GM11168 (cell line): ENCODE results near the gene SLC34A1.

Source experiments
- in situ Hi-C: fragments of 300-500 bp; cut with MboI; formaldehyde crosslinking; loops from one replicate; pipeline ENCODE4 v1.12.0; 2022; ENCODE audit warnings: low sequenced_read_pairs; ENCODE audit not compliant: unreplicated experiment

Gene SLC34A1

GRCh38 chr5:177378884-177379883, 5.0 kb upstream of the SLC34A1 start:
- in situ Hi-C loops, result no loop called here

DNA sequence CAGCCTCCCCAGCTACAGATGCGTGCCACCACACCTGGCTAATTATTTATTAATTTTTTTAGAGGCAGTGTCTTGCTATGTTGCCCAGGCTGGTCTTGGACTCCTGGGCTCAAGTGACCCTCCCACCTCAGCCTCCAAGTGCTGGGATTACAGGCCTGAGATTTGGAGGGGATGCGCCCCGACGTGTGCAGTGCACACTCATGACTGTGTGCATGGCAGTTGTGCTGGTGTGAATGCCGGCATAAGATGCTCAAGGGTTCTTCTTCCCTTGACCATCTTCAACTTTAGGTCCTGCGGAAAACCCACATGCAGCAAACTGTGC, 3.5 kb upstream of the SLC34A1 start:
- in situ Hi-C loops, result loop anchor here (5.0 kb wide), 1 partner anchor 63 kb away; no protein-coding TSS in a partner anchor

- in situ Hi-C loops, result loop anchor here (5.0 kb wide), 1 partner anchor 65 kb away; no protein-coding TSS in a partner anchor
Observed at GRCh38 chr5:177382423-177383029, 1.7 kb upstream of the SLC34A1 start.

- in situ Hi-C loops, result loop anchor here (5.0 kb wide), 1 partner anchor 66 kb away; no protein-coding TSS in a partner anchor
Observed at GRCh38 chr5:177383181-177383580, 1.1 kb upstream of the SLC34A1 start.

DNA sequence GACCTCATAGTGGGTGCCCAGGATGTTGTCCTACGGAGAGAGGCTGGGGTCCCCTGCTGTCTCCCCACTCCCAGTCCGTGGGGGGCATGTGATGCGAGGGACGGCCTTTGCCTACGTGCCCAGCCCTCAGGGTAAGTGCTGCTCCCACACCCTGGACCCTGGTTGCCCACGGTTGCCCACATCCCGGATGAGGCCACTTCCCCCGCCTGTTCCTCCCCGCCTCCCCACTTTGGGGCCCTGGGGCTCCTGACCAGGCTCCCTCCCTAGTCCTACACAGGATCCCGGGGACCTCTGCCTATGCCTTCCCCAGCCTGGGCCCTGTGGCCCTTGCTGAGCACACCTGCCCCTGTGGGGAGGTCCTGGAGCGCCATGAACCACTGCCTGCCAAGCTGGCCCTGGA, 1.5 kb downstream of the SLC34A1 start:
- in situ Hi-C loops, result no loop called here

DNA sequence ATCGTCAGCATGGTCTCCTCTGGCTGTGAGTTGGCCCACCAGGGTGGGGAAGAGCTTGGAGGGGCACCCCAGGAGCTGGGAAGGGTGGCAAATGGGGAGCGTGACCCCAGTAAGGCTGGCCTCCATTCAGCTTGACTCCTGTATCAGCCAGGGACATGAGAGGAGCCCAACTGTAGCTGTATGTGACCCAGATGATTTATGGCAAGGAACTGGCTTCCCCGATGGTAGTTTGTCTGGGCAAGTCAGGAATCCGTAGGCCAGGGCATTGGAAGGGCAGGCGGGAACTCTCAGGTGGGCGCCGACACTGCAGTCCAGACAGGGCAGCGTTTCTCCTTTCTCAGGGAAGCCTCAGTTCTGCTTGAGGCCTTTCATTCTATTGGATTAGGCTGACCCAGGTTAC, 2.3 kb downstream of the SLC34A1 start:
- in situ Hi-C loops, result no loop called here

DNA sequence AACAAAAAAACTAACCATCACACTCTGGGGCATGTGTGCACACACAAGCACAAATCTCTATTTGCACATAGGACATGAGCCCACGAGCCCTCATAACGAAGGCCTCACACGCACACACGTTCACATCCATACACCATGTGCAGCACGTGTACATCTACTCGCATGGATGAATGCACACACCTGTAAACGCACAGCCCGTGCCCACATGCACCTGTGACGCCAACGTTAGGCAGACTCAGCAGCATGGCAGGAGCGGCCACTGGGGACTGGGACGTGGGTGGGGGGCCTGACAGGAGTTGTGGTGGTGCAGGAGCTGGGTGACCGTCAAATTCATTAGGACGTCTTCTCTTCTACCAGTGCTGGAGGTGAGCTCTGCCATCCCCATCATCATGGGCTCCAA, 3.2 kb downstream of the SLC34A1 start:
- in situ Hi-C loops, result no loop called here

DNA sequence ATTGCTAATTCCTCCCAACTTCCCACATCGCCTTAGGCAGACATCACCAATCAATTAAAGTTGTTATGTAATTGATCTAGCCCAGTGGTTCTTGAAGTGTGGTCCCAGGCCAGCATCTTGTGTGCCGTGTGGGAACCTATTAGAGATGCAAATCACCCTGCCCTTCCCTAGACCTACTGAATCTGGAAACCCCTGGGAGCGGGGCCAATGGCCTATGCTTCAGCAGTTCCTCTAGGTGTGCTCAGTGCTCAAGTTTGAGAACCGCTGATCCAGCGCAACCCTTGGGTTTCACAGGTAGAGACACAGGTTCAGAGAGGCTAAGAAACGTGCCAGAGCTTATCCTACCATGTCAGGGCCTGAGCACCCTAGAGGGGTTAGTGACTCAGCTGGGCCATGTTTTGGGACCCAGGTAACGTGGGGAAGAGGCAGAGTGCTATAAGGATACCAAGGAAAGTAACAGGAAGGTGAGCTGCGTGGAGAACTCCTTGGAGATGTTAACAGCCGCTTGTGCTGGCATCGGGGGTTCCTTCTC, 4.4 kb downstream of the SLC34A1 start:
- in situ Hi-C loops, result no loop called here

- in situ Hi-C loops, result no loop called here
Observed at GRCh38 chr5:177389241-177390169, 5.3 kb downstream of the SLC34A1 start.

DNA sequence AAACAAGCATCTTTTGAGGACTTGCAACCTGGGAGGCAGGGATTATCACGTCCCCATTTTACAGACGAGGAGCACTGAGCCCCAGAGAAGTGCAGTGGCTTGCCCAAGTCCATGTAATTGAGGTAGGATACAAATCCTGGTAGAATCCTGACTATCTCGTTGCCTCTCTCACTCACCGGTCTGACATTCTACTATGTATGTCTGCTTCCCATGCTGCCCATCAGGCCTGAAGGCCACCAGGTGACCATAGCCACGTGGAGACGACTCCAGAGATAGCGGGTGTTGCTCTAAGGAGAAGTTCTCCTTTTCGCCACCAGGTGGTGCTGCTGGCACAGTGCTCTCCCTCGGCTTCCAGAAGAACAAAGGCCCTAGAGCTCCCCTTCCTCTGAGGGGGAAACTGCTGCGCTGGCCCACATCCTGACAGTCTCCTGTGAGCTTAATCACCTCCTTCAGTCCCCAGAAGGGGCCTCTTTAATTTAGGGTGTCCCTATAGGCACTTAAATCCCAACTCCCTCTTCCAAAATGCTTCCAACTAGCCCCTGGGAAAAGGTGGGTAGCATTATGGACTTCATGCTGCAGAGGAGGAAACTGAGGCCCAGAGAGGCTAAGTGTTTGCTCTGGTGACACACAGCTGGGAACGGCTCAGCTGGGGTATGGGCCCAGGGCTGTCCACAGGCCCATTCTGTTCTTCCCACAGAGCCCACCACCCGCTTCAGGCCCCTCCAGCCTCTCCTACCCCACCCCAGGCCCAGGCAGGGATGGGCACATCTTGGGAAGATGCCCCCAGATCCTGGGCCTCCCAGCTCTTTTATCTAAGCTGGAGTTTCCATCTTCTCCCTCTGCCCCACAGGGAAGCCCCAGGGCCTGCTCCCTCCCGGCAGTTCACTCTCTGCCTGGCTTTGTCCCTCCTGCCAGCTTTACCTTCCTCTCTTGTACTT, 6.4 kb downstream of the SLC34A1 start:
- in situ Hi-C loops, result no loop called here

- in situ Hi-C loops, result no loop called here
Observed at GRCh38 chr5:177392765-177393164, 8.5 kb downstream of the SLC34A1 start.

GRCh38 chr5:177393206-177393765, 9.1 kb downstream of the SLC34A1 start:
- in situ Hi-C loops, result no loop called here

GRCh38 chr5:177393990-177394389, 9.8 kb downstream of the SLC34A1 start:
- in situ Hi-C loops, result no loop called here

GRCh38 chr5:177396078-177396477, 11.8 kb downstream of the SLC34A1 start:
- in situ Hi-C loops, result no loop called here

DNA sequence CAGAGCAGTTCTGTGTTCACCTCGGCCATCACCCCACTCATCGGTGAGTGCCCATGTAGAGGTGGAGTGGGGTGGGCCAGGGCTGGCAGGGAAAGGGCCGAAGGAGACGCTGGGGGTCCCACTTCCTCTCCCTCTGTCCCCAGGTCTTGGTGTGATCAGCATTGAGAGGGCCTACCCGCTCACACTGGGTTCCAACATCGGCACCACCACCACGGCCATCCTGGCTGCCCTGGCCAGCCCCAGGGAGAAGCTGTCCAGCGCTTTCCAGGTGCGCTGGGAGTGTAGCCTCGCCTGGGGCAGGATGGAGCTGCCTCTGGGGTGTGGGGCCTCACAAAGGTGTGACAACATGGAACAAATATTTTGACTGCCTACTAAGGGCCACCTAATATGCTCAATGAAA, 12.6 kb downstream of the SLC34A1 start:
- in situ Hi-C loops, result no loop called here

DNA sequence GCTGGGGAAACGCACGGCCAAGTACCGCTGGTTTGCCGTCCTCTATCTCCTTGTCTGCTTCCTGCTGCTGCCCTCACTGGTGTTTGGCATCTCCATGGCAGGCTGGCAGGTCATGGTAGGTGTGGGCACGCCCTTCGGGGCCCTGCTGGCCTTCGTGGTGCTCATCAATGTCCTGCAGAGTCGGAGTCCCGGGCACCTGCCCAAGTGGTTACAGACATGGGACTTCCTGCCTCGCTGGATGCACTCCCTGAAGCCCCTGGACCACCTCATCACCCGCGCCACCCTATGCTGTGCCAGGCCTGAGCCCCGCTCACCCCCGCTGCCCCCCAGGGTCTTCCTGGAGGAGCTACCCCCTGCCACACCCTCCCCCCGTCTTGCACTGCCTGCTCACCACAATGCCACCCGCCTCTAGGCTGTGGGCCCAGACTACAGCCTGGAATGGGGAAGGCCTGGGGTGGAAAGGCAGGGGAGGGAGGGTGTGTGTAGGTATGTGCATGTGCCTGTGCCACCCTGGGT, 13.7 kb downstream of the SLC34A1 start:
- in situ Hi-C loops, result no loop called here

DNA sequence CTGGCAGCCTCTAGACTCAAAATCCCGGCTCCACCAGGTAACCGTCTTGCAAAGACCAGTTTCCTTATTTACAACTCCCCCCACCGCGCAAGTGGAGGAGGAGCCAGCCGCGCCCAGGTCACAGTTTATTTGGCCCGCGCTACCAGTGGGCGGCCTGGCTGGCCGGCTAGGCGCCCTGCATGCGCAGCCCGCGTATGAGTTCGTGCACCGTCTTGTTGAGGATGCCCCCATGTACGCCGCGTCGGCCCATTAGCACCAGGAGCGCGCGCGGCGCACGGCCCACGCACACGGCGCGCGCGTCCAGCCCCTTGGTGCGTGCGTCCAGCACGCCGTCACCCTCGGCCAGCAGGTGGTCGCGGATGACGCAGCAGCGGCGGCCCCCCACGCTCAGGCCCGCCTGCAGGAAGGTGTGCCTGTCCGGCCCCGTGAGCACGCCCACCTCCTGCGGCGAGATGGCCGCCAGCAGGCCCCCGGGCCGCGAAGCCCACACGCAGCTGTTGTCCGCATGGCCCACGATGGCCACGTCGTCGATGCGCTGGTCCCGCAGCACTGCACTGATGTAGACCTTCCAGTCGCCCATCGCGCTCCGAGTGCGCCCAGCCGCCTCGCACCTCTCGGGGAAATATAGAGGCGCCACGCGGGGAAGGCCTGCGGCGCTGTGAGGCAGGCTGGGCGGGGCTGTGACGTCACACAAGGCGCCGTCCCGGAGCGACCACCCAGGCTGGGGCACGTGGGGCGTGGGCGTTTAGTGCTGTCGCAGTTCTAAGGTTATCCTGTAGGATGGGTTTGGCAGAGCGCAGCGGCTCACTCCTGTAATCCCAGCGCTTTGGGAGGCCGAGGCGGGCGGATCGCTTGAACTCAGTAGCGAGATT, 16.0 kb downstream of the SLC34A1 start, which contains the start of gene PFN3:
PFN3 (minus strand) TSS at position 665 of the 872 bp plus-strand sequence; CDS start at position 580, 85 bp downstream.
- in situ Hi-C loops, result no loop called here
